Measurements from ENCODE around the gene JPH3. TPM values are rescaled to one million over a fixed set of nuclear protein-coding genes. Genes with fewer than 3 reads are reported as not detected.

Gene JPH3
- total RNA-seq, 4 donors from 2014 or later, result not detected

DNA sequence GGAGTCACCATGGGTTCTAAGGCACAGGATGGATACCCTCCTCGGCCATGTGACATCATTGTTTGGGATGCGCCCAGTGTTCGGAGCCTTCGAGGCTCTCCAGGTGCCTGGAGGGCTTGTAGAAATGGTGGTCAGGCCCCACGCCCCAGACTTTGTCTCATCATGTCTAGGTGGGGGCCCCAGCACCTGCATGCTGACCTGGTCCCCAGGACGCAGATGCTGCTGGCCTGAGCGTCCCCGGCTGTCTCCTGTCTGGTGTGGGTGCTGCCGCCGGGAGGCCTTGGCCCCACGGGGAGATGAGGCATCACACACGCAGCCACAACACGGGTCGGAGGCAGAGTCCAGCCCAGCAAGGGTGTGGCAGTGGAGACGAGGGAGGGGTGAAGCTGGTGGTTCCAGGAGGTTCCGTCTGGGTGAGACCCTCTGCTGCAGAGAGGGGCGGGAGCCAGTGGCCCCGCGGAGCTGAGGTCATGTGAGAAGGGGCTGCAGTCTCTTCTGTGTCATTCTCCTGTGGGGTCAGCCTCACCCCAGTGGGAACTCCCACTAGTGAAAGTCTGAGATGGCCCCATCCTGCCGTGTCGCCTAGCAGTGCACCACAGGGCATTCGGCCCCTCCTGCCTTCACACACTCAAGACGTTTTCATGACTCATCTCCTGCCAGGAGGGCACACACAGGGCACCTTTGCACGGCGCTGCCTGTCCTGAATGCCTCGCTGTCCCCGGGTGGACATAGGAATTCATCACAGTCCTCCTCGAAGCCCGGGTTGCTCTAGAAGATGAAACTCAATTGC, 46.6 kb downstream of the JPH3 start:
- TF ChIP-seq, protein P1, sequence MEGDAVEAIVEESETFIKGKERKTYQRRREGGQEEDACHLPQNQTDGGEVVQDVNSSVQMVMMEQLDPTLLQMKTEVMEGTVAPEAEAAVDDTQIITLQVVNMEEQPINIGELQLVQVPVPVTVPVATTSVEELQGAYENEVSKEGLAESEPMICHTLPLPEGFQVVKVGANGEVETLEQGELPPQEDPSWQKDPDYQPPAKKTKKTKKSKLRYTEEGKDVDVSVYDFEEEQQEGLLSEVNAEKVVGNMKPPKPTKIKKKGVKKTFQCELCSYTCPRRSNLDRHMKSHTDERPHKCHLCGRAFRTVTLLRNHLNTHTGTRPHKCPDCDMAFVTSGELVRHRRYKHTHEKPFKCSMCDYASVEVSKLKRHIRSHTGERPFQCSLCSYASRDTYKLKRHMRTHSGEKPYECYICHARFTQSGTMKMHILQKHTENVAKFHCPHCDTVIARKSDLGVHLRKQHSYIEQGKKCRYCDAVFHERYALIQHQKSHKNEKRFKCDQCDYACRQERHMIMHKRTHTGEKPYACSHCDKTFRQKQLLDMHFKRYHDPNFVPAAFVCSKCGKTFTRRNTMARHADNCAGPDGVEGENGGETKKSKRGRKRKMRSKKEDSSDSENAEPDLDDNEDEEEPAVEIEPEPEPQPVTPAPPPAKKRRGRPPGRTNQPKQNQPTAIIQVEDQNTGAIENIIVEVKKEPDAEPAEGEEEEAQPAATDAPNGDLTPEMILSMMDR (IDR thresholded peaks at IDR 0.05 in 4 of 5, conservative IDR thresholded peaks at IDR 0.05 in 1 of 5), result no peak
- TF ChIP-seq POLR2A (IDR thresholded peaks at IDR 0.05), result no peak
- Histone ChIP-seq H3K27me3 (peaks cover 7 to 16% (median 8%) of the 10 kb centered on the region in 3 donors), H3K9me3 (no peaks in the 10 kb centered on the region), H3K27ac (no peak overlapping the region), H3K4me3 (no peak overlapping the region), H3K4me1 (no peaks in the 10 kb centered on the region), H3K36me3 (no peaks in the 10 kb centered on the region)
- in situ Hi-C loops (cut with MboI; ENCODE audit: low sequenced_read_pairs in 4 of 4), result loop anchor here in 2 of 4 donors (25.0 kb wide), 1 partner anchor 237 kb away; no protein-coding TSS in a partner anchor
- ATAC-seq, result no peak
- no peak for DNase-seq
- intact Hi-C loops (cut with DNase I; ENCODE audit: low total_unique reads), result no loop called here

DNA sequence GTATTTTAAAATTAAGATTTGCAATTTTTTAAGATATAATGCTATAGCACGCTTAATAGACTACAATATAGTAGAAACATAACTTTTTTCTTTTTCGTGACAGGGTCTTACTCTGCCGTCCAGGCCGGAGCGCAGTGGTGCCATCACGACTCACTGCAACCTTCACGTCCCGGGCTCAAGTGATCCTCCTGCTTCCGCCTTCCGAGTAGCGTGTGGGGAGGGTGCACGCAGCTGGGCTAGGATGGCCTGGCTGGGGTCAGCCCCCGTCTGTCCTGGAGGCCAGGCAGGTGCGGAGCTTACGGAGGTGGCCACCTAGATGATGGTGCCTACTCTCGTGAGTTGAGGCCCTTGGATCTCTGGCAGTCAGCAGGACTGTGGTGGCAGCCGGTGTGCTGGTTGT, 50.1 kb downstream of the JPH3 start:
- no peaks in the 10 kb centered on the region for H3K4me1 ChIP-seq
- no peaks in the 10 kb centered on the region for H3K36me3 ChIP-seq
- in situ Hi-C loops (cut with MboI; ENCODE audit: low sequenced_read_pairs in 4 of 4) (no loop called here), intact Hi-C loops (cut with DNase I; ENCODE audit: low total_unique reads) (no loop called here)
- H3K27me3 ChIP-seq, result peaks cover 4 to 18% (median 8%) of the 10 kb centered on the region in 3 donors
- TF ChIP-seq, protein P1 (IDR thresholded peaks at IDR 0.05 in 4 of 5, conservative IDR thresholded peaks at IDR 0.05 in 1 of 5), result no peak
- TF ChIP-seq POLR2A (IDR thresholded peaks at IDR 0.05), result no peak
- no peak overlapping the region for H3K27ac ChIP-seq
- no peak for DNase-seq
- H3K9me3 ChIP-seq, result no peaks in the 10 kb centered on the region
- ATAC-seq, result no peak
- no peak overlapping the region for H3K4me3 ChIP-seq

DNA sequence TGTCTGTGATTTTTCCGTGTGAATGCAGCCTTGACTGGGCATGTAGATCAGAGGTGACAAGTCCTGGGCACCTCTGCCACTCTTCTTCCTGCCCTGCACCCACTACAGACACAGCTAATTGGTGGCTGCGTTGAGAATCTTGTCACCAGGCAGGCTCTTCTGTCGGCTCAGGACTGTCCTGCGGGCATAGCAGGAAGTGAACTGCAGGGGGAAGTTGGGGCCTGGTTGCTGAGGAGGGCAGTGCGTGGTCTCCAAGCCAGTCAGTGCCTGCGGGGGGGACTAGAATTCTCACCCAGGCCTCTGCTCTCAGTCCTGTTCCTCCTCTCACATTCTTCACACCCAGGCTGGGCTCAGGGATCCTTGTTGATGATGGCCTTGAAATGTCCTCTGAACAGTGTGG, 50.5 kb downstream of the JPH3 start:
- H3K27ac ChIP-seq, result no peak overlapping the region
- no peak for TF ChIP-seq POLR2A (IDR thresholded peaks at IDR 0.05)
- TF ChIP-seq, protein P1 (IDR thresholded peaks at IDR 0.05 in 4 of 5, conservative IDR thresholded peaks at IDR 0.05 in 1 of 5), result no peak
- no peaks in the 10 kb centered on the region for H3K4me1 ChIP-seq
- no peaks in the 10 kb centered on the region for H3K9me3 ChIP-seq
- intact Hi-C loops (cut with DNase I; ENCODE audit: low total_unique reads), result no loop called here
- DNase-seq, result no peak
- no peak for ATAC-seq
- no peaks in the 10 kb centered on the region for H3K36me3 ChIP-seq
- peaks cover 4 to 17% (median 8%) of the 10 kb centered on the region in 3 donors for H3K27me3 ChIP-seq
- in situ Hi-C loops (cut with MboI; ENCODE audit: low sequenced_read_pairs in 4 of 4), result no loop called here
- H3K4me3 ChIP-seq, result no peak overlapping the region

DNA sequence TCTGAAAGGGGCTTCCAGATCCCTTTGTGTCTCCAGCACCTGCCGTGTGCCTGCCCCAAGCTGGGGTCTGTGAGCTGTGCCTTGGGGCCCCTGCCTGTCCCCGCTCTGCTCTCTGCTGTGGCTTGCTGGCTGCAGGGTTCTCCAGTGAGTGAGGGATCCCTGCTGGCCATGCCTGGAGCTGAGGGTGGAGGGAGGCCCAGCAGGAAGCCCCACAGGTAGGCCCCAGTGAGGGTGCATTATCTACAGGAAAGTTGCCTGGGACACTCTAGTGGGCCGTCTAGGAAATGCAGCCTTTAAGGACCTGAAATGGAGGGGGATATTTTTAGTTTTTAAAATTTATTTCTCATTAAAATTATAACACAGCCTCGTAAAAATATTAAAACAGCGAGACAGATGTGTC, 50.9 kb downstream of the JPH3 start:
- intact Hi-C loops (cut with DNase I; ENCODE audit: low total_unique reads), result no loop called here

More for the DNA sequence above, 50.9 kb downstream of the JPH3 start:
- no peak for ATAC-seq
- in situ Hi-C loops (cut with MboI; ENCODE audit: low sequenced_read_pairs in 4 of 4), result no loop called here
- Histone ChIP-seq H3K4me1 (no peaks in the 10 kb centered on the region), H3K27ac (no peak overlapping the region), H3K27me3 (peaks cover 4 to 19% (median 11%) of the 10 kb centered on the region in 3 donors), H3K9me3 (no peaks in the 10 kb centered on the region), H3K36me3 (no peaks in the 10 kb centered on the region), H3K4me3 (no peak overlapping the region)
- no peak for DNase-seq
- TF ChIP-seq, protein P1 (IDR thresholded peaks at IDR 0.05 in 4 of 5, conservative IDR thresholded peaks at IDR 0.05 in 1 of 5), result no peak
- TF ChIP-seq POLR2A (IDR thresholded peaks at IDR 0.05), result no peak
